Small intestine (tissue), 7 donors: ENCODE data around the gene PROZ. TPM values are rescaled to one million over a fixed set of nuclear protein-coding genes. Genes with fewer than 3 reads are reported as not detected.
"Not testable (repeated sequence)": the region's sequence is repeated elsewhere in the genome, so short reads cannot be mapped to it uniquely, and the experiment has no call there.

Source experiments
- DNase-seq, 2 donors: peaks; one replicate each; pipeline versions ENCODE4 v3.0.0 to v3.0.0-alpha.2; 2013
- FAIRE-seq: peaks from 2 replicates; lab custom pipeline; 2012; peaks lifted over from hg19 to GRCh38; lab: Jason Lieb, UNC
- H3K27ac ChIP-seq, 3 donors: one replicate each; pipeline ENCODE4 v1.5.1; 2013; ENCODE audit warnings: low read length in 2 of 3, mild to moderate bottlenecking in 2 of 3, control low read depth in 1 of 3, inconsistent platforms in 1 of 3, low read depth in 1 of 3, moderate library complexity in 1 of 3
- H3K27me3 ChIP-seq, 3 donors: one replicate each; pipeline ENCODE4 v1.6.1; 2013; ENCODE audit warnings: low read length in 3 of 3, inconsistent platforms in 1 of 3; ENCODE audit not compliant: control insufficient read depth in 3 of 3, insufficient read depth in 3 of 3
- H3K36me3 ChIP-seq, 3 donors: one replicate each; pipeline ENCODE4 v1.6.1; 2013; ENCODE audit warnings: low read length in 3 of 3, inconsistent platforms in 1 of 3, low read depth in 1 of 3, mild to moderate bottlenecking in 1 of 3, moderate library complexity in 1 of 3; ENCODE audit not compliant: control insufficient read depth in 3 of 3, insufficient read depth in 2 of 3
- H3K4me1 ChIP-seq, 3 donors: one replicate each; pipeline ENCODE4 v1.6.1; 2013; ENCODE audit warnings: low read length in 2 of 3, inconsistent platforms in 1 of 3, low read depth in 1 of 3, mild to moderate bottlenecking in 1 of 3, moderate library complexity in 1 of 3; ENCODE audit not compliant: control insufficient read depth in 3 of 3, insufficient read depth in 2 of 3
- H3K4me3 ChIP-seq, 3 donors: one replicate each; pipeline ENCODE4 v1.5.1; 2013; ENCODE audit warnings: low read length in 3 of 3, control low read depth in 1 of 3, inconsistent platforms in 1 of 3, low read depth in 1 of 3, mild to moderate bottlenecking in 1 of 3, moderate library complexity in 1 of 3
- H3K9me3 ChIP-seq, 2 donors: one replicate each; pipeline ENCODE4 v1.6.1; 2013; ENCODE audit warnings: low read depth in 1 of 2, low read length in 1 of 2; ENCODE audit not compliant: control insufficient read depth in 2 of 2, insufficient read depth in 1 of 2
- WGBS, 3 donors: extraction: QIAGEN DNeasy Blood & Tissue Kit; methylation state at CpG; one replicate each; pipeline ENCODE4 v1.1.7; 2013; 5-methylcytosine and 5-hydroxymethylcytosine counted together
- polyA plus RNA-seq, 4 donors: library from polyadenylated mRNA; stranded (reverse) in 3 of 4; unstranded in 1 of 4; fragments of 200-250 nt in 3 of 4; fragments of 120-200 nt in 1 of 4; gene quantifications; one replicate each; pipeline versions ENCODE4 v1.2.1 to v1.2.3, GENCODE V29; 2013
- donor health status: healthy with polysubstance abuse.
- donor health status: control.
- donor health status: control.
- donor health status: Bipolar disorder and iron deficiency.
- donor health status: healthy.

The PROZ gene
- polyA plus RNA-seq, 4 donors = 0.84 TPM; not detected in 3

DNA sequence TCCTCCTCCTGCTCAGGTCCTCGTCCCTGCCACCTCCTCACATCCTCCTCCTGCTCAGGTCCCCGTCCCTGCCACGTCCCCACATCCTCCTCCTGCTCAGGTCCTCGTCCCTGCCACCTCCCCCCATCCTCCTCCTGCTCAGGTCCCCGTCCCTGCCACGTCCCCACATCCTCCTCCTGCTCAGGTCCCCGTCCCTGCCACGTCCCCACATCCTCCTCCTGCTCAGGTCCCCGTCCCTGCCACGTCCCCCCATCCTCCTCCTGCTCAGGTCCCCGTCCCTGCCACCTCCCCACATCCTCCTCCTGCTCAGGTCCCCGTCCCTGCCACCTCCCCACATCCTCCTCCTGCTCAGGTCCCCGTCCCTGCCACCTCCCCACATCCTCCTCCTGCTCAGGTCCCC lies 3.5 kb downstream of the PROZ start:
- H3K9me3 ChIP-seq = not testable (repeated sequence)

DNA sequence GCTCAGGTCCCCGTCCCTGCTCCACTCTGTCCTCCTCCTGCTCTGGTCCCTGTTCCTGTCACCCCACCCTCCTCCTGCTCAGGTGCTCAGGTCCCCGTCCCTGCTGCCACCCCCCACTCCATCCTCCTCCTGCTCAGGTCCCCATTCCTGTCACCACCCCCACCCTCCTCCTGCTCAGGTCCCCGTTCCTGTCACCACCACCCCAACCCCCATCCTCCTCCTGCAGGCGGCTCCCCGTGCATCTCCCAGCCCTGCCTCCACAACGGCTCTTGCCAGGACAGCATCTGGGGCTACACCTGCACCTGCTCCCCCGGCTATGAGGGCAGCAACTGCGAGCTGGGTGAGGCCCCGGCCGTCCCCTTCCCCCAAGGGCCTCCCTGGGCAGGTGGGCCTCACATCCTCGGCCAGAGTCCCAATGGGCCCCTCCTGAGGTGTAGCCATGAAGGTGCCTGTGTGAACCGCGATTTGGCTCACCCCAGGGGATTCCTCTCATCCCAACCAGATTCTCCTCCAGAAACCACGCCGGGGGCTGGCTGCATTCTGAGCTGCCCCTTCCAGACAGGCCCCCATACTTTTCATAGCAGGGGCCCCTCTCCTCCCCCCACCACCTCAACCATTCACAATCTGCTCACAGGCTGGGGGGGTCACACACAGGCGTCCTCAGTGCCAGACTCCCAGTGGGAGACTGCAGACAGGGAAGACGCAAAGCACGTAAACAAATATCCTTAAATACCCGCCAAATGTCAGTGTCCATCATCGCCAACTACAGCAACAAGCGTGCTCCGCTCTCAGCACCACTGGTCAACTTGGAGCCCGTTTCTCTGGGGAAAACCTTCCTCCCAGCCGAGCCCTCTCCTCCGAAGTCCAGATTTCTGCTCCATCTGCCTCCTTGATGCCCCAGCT lies 4.6 kb downstream of the PROZ start:
- H3K27me3 ChIP-seq = peaks cover 0 to 22% (median 8%) of the 10 kb centered on the region in 3 donors
- DNase-seq (no peak), FAIRE-seq (no peak)
- WGBS, 3 donors = 21 to 32% (median 29%) methylated on average over 25 of the region's 25 CpGs
- H3K4me3 ChIP-seq = no peak overlapping the region
- H3K36me3 ChIP-seq = peaks cover 0 to 3% (median 0%) of the 10 kb centered on the region in 3 donors
- peaks cover 0 to 3% of the 10 kb centered on the region in 2 donors for H3K9me3 ChIP-seq
- H3K27ac ChIP-seq = no peak overlapping the region
- peaks cover 0 to 14% (median 0%) of the 10 kb centered on the region in 3 donors for H3K4me1 ChIP-seq

More for the DNA sequence above, 3.5 kb downstream of the PROZ start:
- H3K4me1 ChIP-seq = peaks cover 0 to 16% (median 0%) of the 10 kb centered on the region in 3 donors
- H3K27ac ChIP-seq, H3K4me3 ChIP-seq, FAIRE-seq, DNase-seq, H3K36me3 ChIP-seq: not testable (repeated sequence)
- 18 to 30% (median 19%) methylated on average over 7 to 12 of the region's 13 CpGs for WGBS, 3 donors
- H3K27me3 ChIP-seq = peaks cover 0 to 22% (median 8%) of the 10 kb centered on the region in 3 donors

DNA sequence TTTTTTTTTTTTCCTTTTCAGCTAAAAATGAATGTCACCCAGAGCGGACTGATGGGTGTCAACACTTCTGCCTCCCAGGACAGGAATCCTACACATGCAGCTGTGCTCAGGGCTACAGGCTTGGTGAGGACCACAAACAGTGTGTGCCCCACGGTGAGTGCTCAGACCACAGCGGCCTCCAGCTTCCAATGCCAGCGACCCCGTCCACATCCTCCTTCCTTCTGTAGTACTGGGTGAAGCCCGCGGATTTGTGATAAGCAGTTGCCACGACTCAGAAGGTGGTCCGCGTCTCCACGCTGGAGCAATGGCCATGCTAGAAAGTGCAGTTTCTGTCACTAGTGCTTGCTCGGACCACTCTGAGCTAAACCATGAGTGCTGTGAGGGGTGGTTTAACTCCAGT lies 6.0 kb downstream of the PROZ start:
- 75 to 89% (median 88%) methylated on average over 12 of the region's 12 CpGs for WGBS, 3 donors

DNA sequence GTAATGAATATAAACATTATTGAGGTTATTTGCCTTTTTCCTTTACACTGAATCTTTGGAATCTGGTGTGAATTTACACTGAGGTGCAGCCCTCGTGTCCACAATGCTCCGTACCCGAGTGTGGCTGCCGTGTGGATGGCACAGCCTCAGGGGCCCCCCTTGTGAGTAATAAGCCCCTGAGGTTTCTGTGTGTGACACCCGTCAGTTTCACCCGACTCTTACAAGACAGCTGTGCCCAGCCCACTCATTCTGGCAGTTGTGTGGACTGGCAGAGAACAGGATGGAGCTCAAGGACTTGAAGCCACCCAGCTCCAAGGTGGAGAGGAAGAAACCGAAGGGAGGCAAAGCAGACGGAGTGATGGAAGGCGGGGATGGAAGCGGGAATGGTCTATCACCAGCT lies 7.8 kb downstream of the PROZ start:
- Histone ChIP-seq H3K36me3 (peaks cover 0 to 21% (median 0%) of the 10 kb centered on the region in 3 donors), H3K4me3 (no peak overlapping the region), H3K4me1 (peaks cover 0 to 20% (median 0%) of the 10 kb centered on the region in 3 donors), H3K27ac (no peak overlapping the region), H3K27me3 (peaks cover 0 to 17% (median 8%) of the 10 kb centered on the region in 3 donors), H3K9me3 (peaks cover 0 to 3% of the 10 kb centered on the region in 2 donors)
- no peak for FAIRE-seq
- no peak for DNase-seq
- 87 to 95% (median 88%) methylated on average over 10 of the region's 10 CpGs for WGBS, 3 donors

More for the DNA sequence above, 6.0 kb downstream of the PROZ start:
- FAIRE-seq = no peak
- Histone ChIP-seq H3K4me1 (peaks cover 0 to 8% (median 0%) of the 10 kb centered on the region in 3 donors), H3K27ac (no peak overlapping the region), H3K27me3 (peaks cover 0 to 22% (median 8%) of the 10 kb centered on the region in 3 donors), H3K4me3 (no peak overlapping the region), H3K36me3 (peaks cover 0 to 10% (median 0%) of the 10 kb centered on the region in 3 donors), H3K9me3 (peaks cover 0 to 3% of the 10 kb centered on the region in 2 donors)
- no peak for DNase-seq

DNA sequence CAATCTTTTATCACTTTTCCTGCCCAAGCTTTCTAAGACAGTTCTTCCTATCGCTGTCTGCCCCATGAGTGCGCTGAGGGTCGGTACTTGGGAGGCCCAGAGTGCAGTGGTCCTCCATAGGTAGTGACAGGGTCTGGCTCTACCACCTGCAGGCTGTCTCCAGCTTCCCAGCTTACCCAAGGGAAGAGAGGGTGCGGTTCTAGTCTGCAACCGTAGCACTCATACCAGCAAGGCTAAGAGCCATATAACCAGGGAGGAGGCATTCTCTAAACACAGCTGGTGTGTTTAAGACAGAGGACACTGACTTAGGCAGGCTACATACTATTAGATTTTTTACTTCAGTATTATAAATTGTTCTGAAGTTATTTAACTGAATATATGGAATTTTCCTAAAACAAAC lies 8.2 kb downstream of the PROZ start:
- DNase-seq = no peak
- H3K36me3 ChIP-seq = peaks cover 0 to 26% (median 0%) of the 10 kb centered on the region in 3 donors
- peaks cover 0 to 24% (median 0%) of the 10 kb centered on the region in 3 donors for H3K4me1 ChIP-seq
- FAIRE-seq = no peak
- H3K9me3 ChIP-seq = peaks cover 0 to 3% of the 10 kb centered on the region in 2 donors
- H3K27ac ChIP-seq = no peak overlapping the region
- no peak overlapping the region for H3K4me3 ChIP-seq
- 63 to 84% (median 79%) methylated on average over 5 of the region's 5 CpGs for WGBS, 3 donors
- peaks cover 0 to 13% (median 8%) of the 10 kb centered on the region in 3 donors for H3K27me3 ChIP-seq

DNA sequence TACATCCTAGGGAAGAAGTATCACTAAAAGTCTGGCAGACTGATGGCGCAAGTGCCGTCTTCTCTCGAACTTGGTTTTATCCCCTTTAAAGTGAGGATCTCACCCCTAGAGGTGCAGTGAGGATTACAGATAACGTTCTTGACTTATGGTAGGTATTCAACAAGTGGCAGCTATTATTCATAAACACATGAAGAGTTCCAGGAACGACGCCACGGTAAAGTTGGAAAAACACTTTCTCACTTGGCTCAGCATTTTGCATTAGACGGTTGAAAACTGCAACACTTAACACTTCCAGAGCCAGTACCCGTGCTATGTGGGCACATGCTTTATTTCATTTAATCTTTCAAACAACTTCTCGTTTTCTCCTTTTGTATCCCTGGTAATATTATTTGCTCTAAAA lies 8.7 kb downstream of the PROZ start:
- Histone ChIP-seq H3K9me3 (peaks cover 0 to 3% of the 10 kb centered on the region in 2 donors), H3K27ac (no peak overlapping the region), H3K4me1 (peaks cover 0 to 29% (median 0%) of the 10 kb centered on the region in 3 donors), H3K27me3 (peaks cover 0 to 12% (median 8%) of the 10 kb centered on the region in 3 donors), H3K4me3 (no peak overlapping the region), H3K36me3 (peaks cover 0 to 30% (median 0%) of the 10 kb centered on the region in 3 donors)
- no peak for DNase-seq
- 90 to 97% (median 92%) methylated on average over 10 of the region's 10 CpGs for WGBS, 3 donors
- FAIRE-seq = no peak

DNA sequence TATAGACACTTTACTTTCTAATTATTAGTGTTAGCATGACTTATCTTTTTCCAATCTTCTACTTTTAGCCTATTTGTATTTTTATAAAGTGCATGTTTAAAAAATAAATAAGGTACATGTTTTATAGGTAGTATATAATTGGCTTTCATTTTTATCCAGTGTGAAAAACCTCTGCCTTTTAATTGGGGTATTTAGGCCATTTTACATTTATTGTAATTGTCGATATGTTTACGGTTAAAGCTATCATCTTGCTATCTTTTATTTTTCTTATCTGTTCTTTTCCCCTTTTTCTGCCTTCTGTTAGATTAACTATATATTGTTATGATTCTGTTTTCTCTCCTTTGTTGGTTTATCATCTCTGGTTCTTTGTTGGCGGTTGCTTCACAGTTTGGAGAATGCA lies 9.1 kb downstream of the PROZ start:
- Histone ChIP-seq H3K27ac (no peak overlapping the region), H3K4me3 (no peak overlapping the region), H3K27me3 (peaks cover 0 to 12% (median 8%) of the 10 kb centered on the region in 3 donors), H3K4me1 (peaks cover 0 to 32% (median 0%) of the 10 kb centered on the region in 3 donors), H3K9me3 (peaks cover 0 to 3% of the 10 kb centered on the region in 2 donors), H3K36me3 (peaks cover 0 to 35% (median 0%) of the 10 kb centered on the region in 3 donors)
- 98 to 100% (median 99%) methylated on average over 3 of the region's 3 CpGs for WGBS, 3 donors
- FAIRE-seq (no peak), DNase-seq (no peak)

DNA sequence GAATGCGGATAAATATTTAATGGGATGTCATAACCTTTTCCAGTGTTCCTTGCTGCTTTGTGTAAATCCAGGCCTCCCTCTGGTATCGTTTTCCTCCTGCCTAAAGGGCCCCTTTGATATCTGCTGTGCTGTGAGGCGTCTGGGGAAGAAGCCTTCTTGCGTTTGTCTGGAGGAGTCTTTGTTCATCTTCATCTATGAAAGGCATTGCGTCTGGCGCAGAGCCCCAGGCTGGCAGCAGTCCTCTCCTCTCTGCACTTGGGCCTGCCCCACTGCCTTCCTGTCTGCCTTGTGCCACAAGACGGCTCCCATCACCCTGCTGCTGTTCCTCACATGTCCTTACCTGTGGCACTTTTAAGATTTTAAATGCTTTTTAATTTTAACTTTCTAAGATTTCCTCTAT lies 9.8 kb downstream of the PROZ start:
- Histone ChIP-seq H3K9me3 (peaks cover 0 to 3% of the 10 kb centered on the region in 2 donors), H3K4me3 (no peak overlapping the region), H3K36me3 (peaks cover 0 to 40% (median 0%) of the 10 kb centered on the region in 3 donors), H3K27me3 (peaks cover 0 to 5% (median 4%) of the 10 kb centered on the region in 3 donors), H3K4me1 (peaks cover 0 to 28% (median 0%) of the 10 kb centered on the region in 3 donors), H3K27ac (no peak overlapping the region)
- WGBS, 3 donors = 89 to 97% (median 90%) methylated on average over 7 of the region's 7 CpGs
- DNase-seq = no peak
- FAIRE-seq = no peak
